ENCODE results near the gene MAP2K4. TPM values are rescaled to one million over a fixed set of nuclear protein-coding genes. Genes with fewer than 3 reads are reported as not detected.
A peak's percentile ranks its signal among the peaks of the same experiment; 100 is the strongest.

Gene MAP2K4
- total and polyA plus RNA-seq, 2 experiments from 2014 or later: 43.4 to 76.9 TPM

DNA sequence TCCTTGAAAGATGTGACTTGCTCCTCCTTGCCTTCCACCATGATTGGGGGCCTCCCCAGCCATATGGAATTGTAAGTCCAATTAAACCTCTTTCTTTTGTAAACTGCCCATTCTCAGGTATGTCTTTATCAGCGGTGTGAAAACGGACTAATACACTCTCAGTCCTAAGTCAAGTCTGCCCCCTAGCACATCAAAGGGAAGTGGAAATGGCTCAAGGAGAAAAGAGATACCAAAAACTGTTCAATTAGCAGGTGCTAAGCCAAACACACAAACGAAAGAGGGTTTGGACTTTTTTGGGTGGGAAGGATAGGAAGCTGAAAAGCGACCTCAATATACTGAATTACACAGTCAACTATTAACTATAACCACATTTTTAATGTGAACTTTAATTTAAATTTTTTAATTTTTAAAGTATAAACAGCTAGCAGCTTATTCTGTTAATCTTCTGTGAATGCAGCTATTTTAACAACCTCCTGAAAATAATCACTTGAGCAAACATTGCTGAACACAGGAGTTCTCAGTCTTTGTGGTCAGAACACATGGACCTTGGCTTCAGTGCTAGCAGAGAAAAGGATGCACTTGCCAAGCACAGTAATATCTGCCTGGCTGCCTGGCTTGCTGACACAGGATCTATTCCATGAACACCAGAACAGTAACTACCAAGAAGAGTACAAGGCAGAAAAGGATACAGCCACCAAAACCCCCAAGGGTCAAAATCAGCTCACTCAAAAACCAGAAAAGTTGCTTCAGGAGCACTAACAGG, 34.3 kb upstream of the MAP2K4 start:
- Histone ChIP-seq H3K27ac (no peak overlapping the region), H3K36me3 (peaks cover 6% of the 10 kb centered on the region), H3K27me3 (no peaks in the 10 kb centered on the region), H3K4me1 (ENCODE audit: low read depth) (no peaks in the 10 kb centered on the region), H3K9me3 (ENCODE audit: low read depth) (no peaks in the 10 kb centered on the region), H3K4me3 (no peak overlapping the region)
- peak in 1 of 2 donors; percentile 3 for DNase-seq (ENCODE audit: low read depth in 1 of 2, low spot score in 1 of 2)
- no peak for TF ChIP-seq CTCF (IDR thresholded peaks at IDR 0.05; ENCODE audit: low read depth, low read length)

DNA sequence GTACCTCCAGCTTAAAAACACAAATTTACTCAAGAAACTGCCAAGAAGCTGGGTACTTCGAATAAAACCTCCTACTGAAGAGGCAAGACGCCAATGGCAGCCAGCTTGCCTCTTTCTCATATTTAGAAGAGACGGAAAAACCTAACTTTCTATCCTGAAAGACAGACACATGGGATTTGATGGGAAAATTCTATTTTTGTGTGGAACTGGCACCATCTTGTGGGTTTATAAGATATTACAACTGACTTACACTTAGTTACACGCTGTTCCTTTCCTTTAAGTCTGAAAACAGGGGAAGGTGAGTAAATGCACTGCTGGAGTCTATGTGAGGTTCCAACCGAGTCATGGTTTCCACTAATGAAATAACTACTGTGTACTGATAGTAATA, 33.7 kb upstream of the MAP2K4 start:
- no peak overlapping the region for H3K27ac ChIP-seq
- DNase-seq (ENCODE audit: low read depth in 1 of 2, low spot score in 1 of 2): peak; percentile 36 to 73
- peak; percentile 47 for TF ChIP-seq CTCF (IDR thresholded peaks at IDR 0.05; ENCODE audit: low read depth, low read length)
- H3K4me3 ChIP-seq: no peak overlapping the region
- no peaks in the 10 kb centered on the region for H3K27me3 ChIP-seq
- no peaks in the 10 kb centered on the region for H3K9me3 ChIP-seq (ENCODE audit: low read depth)
- H3K36me3 ChIP-seq: peaks cover 5% of the 10 kb centered on the region
- H3K4me1 ChIP-seq (ENCODE audit: low read depth): no peaks in the 10 kb centered on the region

- no peak overlapping the region for H3K27ac ChIP-seq
- DNase-seq (ENCODE audit: low read depth in 1 of 2, low spot score in 1 of 2): no peak
- TF ChIP-seq CTCF (IDR thresholded peaks at IDR 0.05; ENCODE audit: low read depth, low read length): no peak
- H3K27me3 ChIP-seq: no peaks in the 10 kb centered on the region
- H3K9me3 ChIP-seq (ENCODE audit: low read depth): no peaks in the 10 kb centered on the region
- no peaks in the 10 kb centered on the region for H3K36me3 ChIP-seq
- no peak overlapping the region for H3K4me3 ChIP-seq
- no peaks in the 10 kb centered on the region for H3K4me1 ChIP-seq (ENCODE audit: low read depth)
Observed at GRCh38 chr17:11990363-11990983, 30.2 kb upstream of the MAP2K4 start.

- no peak for DNase-seq (ENCODE audit: low read depth in 1 of 2, low spot score in 1 of 2)
- TF ChIP-seq CTCF (IDR thresholded peaks at IDR 0.05; ENCODE audit: low read depth, low read length): no peak
- no peaks in the 10 kb centered on the region for H3K27me3 ChIP-seq
- H3K36me3 ChIP-seq: no peaks in the 10 kb centered on the region
- no peak overlapping the region for H3K4me3 ChIP-seq
- H3K27ac ChIP-seq: no peak overlapping the region
- peaks cover 4% of the 10 kb centered on the region for H3K4me1 ChIP-seq (ENCODE audit: low read depth)
- no peaks in the 10 kb centered on the region for H3K9me3 ChIP-seq (ENCODE audit: low read depth)
Observed at GRCh38 chr17:11991461-11991860, 29.2 kb upstream of the MAP2K4 start.

- Histone ChIP-seq H3K9me3 (ENCODE audit: low read depth) (no peaks in the 10 kb centered on the region), H3K4me3 (peak overlapping the region; percentile 56), H3K27me3 (no peaks in the 10 kb centered on the region), H3K36me3 (no peaks in the 10 kb centered on the region), H3K4me1 (ENCODE audit: low read depth) (peaks cover 5% of the 10 kb centered on the region), H3K27ac (peak overlapping the region; percentile 83)
- TF ChIP-seq CTCF (IDR thresholded peaks at IDR 0.05; ENCODE audit: low read depth, low read length): no peak
- DNase-seq (ENCODE audit: low read depth in 1 of 2, low spot score in 1 of 2): peak; percentile 37 to 53
Observed at GRCh38 chr17:11996722-11997146, 23.9 kb upstream of the MAP2K4 start.

Measured in cardiac muscle cell (in vitro differentiated cells and primary cell).